Hepatic stellate cell (primary cell): Measurements from ENCODE around the gene RNF5.
"Not testable (repeated sequence)": the region's sequence is repeated elsewhere in the genome, so short reads cannot be mapped to it uniquely, and the experiment has no call there.

ENCODE experiments used
- DNase-seq: peaks from one replicate; pipeline ENCODE4 v3.0.0; 2011; ENCODE audit warnings: low spot score

Gene RNF5

DNA sequence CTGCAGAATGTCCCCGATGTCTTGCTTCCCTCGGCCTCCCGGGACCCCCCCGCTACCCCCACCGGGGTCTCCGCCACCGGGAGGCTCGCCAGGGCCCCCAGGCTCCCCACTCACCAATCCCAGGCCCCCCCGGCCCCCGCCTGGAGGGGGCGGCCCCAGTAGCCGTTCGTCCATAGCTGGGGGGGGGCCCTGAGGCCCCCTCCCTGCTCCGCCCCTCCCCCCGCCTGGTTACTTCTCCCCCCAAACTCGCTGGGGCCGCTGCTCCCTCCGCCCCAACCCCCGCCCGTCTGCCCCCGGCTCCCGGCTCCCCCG, 11.5 kb downstream of the RNF5 start:
- DNase-seq = no peak

DNA sequence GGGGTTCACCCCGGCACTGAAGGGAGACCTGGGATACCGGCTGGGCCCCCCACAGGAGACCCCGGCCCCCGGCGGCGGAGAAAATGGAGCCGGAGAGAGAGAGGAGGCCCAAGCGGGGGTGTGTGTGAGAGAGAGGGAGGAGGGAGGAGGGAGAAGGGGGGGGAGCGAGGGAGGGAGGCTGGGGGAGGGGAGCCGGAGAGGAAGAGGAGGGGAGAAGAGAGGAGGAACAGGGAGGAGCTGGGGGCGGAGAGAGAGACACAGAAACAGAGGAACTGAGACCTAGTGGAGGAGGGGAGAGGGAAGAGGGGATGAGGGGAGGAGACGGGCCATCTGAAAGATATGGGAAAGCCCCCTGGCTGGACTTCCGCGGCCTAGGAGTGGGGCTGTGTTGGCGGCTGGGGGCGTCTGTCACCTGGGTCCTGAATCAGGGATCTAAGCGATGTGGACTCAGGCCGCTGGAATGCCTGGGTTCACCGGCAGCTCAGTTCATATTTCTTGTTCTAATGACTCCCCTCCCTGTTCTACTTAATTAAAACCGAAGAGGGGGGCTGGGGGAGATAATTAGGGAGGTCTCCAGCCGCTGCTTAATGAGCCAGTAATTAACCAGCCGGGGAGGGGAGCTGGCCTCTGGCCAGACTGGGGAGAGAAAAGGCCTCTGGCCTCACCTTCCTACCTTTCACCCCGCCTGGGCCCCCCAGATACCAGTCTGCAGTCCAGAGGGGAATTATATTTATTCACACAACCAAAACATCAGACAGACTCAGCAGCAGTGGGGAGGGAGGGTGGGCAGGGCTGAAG, 12.0 kb downstream of the RNF5 start, which contains the start of gene PBX2:
TSS of gene PBX2 (minus strand) at position 149 of the 798 bp plus-strand sequence. CDS start 287 bp downstream, outside the sequence.
- DNase-seq = peak; percentile 73

DNA sequence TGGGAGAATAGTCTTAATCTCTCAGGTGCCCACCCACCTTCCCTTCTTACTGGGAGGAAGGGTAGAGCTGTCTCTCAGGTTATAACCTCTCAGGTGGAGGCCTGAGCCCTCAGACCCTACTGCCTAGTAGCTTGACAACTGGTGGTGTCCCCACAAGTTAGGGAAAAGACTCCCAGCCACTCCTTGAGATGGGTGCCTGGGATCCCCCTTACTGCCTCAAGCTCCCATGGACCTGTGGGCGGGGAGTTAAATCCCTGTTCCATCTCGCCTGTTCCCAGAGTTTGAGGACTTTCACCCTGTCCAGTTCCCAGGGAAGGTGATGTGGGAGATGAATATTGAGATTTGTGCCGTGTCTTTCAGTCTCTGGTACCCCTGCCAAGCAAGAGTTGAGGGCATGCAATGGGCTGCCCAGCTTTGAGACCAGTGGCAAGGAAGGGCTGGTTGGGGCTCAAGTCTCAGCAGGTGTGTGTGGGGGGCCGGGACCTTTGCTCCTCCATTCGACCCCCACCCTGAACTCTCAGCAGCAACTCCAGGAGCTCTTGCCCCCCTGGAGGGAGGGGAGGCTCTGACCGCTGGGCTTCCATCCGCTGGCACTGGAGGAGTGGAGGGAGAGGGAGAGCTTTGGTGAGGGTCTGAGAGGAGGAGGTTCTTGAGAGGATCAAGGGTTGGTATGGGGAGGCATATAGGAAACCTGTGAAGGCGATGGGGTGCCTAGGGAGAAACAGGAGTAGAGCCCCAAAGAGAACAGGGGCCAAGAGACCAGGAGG, 12.9 kb downstream of the RNF5 start:
- DNase-seq = no peak

DNA sequence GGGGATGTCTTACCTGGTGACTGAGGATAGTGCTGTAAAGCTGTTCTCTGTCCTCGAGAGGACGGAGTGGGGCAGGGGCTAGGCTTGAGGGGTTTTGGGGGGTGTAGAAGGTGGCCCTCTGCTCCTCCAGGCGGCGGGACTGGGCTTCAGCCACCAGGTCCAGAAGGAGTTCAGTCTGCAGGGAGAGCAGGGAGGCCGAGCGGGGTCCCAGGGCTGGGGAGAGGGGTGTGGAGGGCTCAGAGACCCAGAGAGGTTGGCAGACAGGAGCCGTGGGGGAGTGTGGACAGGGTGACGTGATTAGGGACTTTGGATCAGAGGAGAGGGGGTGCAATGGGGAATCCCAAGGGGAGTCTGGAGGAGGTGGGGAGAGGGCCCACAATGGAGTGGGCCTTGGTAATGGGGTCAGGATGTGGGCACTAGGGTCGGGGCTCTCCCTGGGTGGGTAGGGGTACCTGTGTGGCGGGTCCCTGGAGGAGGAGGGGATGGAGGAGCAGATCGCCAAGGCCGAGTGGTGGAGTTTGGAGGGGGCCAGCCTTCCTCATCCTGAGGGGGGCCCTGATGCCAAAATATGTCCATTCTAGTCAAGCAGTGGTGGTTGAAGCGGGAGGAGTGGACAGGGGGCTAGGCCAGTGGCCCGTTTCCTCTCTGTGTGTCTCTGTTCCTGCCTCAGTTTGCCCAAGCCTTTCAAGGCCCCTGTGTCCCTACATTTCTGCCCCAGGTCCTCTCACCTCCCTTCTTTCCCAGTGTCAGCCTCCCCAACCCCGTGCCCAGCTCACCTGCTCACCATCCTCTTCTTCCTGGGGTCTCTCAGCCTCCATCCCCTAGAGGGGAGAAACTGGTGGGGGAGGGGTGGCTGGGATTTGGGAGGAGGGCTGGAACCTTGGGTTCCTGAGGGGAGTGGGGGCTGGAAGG, 13.7 kb downstream of the RNF5 start:
- no peak for DNase-seq

DNA sequence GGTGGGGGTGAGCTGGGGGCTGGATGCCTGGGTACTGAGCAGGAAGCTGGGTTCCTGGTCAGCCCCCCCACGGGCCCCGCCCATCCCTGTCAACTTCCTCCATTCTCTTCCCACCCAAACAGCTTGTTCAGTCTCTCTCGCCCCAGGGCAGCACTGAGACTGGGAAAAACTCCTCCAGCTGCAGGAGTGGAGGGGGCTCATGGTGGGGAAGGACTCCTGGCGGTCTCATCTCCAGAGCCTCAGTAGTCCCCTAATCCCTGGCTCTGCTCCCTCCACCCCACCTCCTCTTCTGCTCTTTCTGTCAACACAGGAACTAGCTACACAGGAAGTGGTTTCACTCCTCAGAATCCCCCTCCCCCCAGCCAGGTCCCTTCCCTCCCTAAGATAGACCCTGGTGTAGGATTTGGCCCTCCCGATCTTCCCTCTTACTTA, 14.4 kb downstream of the RNF5 start, which contains the start of gene GPSM3:
TSS of gene GPSM3 (minus strand) at position 36 of the 432 bp plus-strand sequence. CDS start 130 bp downstream, outside the sequence.
- DNase-seq = no peak

DNA sequence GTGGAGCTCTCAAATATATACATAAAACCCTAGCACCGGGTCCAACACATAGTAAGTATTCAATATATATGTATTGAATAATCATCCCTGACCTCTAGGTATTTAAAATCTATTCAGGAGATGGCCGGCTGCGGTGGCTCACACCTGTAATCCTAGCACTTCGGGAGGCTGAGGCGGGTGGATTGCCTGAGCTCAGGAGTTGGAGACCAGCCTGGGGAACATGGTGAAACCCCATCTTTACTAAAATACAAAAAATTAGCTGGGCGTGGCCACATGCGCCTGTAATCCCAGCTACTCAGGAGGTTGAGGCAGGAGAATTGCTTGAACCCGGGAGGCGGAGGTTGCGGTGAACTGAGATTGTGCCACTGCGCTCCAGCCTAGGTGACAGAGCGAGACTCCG, 14.9 kb downstream of the RNF5 start:
- DNase-seq = not testable (repeated sequence)

DNA sequence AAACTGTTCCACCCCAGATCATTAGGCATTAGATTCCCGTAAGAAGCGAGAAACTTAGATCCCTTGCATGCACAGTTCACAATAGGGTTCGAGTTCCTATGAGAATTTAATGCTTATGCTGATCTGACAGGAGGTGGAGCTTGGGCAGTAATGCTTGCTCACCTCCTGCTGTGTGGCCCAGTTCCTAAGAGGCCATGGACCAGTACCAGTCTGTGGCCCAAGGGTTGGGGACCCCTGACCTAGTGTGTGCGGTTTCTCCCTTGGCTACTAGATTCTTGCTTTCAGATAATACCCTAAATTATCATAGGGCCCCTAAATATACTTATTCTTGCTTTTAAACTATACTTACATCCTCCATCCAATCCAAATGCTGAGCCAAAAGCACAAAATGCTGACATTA, 16.2 kb downstream of the RNF5 start:
- no peak for DNase-seq

DNA sequence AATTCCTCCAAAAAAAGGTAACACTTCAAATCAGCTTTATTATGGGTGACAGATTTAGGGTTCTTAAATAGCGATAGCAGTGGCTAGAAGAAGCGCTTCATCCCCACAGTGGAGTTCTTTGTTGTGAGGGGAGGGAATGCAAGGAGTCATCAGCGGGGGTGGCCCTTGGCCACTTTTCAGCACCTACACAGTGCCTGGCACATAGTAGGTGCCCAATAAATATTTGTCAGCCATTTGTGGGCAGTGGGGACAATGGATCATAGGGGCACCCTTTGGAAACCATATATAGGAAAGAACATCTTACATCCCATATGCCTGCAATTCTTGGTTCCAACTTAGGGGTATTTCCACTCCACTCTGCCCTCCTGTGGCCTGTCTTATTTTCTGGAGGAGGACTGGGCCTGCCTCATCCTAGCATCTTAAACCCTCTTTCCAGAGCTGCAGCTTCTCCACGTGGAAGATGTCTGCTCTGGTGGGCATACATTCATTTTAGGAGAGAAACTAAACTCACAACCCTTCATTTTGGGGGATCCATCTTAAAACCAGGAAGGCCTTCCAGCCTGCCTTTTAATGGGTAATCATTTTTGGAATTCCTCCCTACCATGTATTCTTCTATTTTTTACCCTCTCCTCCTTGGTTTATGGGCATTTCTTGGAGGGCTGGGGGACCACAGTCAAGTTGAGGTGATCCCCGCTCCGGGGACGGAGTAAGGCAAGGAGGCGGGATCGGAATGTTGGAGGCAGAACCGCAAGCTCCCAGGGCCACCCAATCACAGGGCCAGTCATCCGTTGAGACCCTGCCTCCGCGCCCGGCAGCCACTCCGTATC, 16.8 kb downstream of the RNF5 start:
- DNase-seq = peak; percentile 59

DNA sequence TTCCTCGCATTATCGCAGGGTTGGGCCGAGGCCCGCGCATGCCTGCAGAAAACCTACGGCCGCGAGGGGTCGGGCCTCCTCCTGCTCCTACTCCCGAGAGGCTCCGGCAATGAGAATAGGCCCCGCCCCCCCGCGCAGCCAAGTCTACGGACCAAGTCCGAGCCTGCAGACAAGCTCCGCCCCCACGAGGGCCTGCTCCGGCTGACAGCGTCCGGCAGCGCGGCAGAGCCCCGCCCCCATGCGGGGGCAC, 17.4 kb downstream of the RNF5 start:
- peak; percentile 98 for DNase-seq

DNA sequence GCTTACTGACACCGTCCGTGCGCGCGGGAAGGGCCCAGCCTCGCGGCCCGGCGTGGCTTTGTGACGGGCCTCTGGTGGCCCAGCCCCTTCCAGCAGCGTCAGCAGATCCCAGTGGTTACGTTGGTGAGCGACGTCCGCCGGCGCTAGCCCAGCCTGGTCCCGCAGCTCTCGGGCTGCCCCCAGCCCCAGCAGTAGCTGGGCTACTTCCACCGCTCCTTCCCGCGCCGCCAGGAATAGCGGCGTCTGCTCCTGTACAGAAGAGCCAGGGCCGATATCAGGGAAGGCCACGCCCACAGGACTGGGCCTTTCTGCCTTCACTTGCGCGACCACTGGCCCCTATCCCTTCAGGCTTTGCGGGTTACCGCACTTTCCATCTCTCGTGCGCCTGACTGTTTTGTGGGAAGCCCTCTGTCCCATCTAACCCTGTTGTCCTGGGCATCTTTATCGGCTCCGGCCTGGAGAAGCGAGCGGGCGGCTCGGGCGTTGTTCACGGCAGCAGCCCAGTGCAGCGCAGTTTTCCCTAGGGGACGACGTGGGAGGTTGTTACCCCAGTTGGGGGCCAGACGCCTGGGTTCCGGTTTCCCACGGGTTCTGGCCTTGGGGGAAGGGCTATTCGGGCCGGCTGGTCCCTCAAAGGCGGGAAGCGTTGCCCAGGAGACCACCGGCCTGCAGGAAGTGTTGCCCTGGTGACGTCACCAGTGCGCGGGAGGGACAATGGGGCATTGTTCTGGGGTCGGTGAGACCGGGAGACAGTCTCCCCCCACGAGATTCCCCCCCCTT, 17.9 kb downstream of the RNF5 start:
- DNase-seq = peak; percentile 82

DNA sequence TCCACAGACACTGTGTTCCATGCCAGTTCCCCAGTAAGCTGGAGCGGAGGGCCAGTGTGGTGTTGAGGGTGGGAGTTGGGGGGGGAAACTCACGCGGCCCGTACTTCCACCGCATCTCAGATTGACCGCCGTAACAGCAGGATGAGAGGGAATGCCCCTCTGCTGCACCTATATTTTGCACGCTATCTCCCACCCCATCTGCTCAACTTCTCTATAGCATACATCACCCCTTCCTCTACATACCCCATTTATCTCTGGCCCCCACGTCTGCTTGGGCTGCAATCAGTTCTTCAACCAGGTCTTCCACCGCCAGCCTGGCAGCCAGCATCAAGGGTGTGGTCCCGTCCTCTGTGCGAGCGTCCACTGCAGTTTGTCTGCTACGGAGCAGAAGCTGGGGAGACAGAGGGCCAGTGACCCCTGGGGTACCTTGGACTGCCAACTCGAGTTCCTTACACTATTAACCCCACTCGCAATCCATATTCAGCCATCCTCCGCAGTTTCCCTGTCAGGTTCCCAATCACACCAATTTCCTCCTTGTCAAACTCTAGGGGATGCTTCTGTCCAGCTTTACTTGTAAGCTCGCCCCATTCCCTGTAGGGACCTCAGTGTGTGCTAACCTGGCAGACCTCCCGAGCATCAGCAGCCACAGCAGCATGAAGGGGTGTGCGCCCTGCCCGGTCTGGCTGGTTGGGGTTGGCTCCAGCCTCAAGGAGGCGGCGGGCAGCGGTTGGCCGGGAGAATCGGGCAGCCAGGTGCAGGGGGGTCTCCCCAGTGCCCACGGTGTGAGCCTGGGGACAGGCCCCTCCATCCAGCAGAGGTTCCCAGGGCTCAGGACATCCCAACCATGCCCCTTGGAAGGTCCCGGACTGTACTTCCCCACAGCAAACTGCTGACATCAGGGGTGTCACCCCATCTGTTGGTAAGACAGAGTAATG, 18.7 kb downstream of the RNF5 start:
- no peak for DNase-seq

DNA sequence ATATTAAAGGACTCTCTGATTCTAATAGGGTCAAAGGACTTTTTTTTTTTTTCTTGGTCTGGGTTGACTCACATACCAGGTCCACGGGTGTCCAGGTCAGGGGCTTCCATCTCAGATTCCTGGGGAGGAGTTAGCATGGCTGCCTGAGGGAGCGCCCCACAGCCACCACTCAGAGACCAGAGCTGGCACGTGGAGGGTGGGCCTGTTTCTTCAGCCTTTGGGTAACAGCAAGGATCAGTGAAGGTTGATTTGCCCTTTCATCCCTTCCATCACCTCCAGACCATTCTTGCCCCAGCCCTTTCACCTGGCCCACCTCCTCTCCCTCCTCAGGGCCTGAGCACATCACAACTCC, 20.1 kb downstream of the RNF5 start:
- DNase-seq = no peak

DNA sequence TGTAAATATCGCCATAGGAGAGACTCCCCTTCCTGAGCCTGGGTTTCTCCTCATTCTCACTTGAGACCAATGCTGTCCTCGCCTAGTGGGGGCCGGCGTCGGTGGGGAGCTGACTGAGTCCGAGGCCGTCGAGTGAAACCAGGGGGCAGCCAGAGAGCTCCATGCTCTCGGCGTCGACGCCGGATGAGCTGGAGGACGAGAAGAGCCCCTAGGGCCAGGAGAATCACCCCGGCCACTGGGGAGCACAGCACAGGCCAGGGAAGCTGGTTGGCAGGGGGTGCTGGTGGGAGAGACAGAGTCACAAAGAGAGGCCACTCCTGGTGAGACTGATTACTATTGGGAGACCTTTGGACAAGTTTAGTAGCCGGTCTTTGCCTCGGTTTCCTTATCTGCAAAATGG, 20.7 kb downstream of the RNF5 start:
- DNase-seq = no peak

DNA sequence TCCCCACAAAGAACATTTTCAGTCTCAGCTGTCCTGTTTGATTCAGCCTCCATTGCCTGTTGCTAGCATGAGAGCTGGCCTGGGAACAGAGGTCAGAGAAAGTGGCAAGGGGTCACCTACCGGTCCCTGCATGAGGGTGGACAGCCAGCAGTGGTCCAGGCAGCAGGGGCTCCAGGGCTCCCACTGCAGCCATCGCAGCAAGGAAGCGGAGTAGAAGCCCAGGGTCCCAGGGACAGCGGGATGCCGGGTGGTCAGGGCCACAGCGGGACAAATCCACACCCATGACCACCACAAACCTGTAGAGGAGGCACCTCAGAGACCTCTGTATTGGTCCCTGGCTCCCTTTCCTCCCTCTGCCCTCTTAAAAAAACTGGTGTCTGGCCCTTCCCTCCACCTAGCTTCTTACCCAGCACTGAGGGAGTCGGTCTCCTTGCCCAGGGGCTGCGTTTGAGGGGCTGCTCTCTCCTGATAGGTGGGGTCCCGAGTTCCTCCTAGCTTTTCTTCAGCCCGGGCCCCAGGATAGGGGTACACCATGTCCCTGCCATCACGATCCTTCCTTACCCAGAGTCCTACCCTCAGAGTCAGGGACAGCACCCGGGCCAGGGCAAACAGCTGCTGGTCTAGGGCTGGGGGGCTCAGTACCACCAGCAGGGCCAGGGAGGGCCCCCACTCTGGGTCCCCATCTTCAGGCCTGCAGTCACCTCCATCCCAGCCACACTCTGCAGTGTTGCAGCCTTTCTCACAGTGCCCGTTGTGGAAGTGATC, 22.7 kb downstream of the RNF5 start:
- DNase-seq = no peak

DNA sequence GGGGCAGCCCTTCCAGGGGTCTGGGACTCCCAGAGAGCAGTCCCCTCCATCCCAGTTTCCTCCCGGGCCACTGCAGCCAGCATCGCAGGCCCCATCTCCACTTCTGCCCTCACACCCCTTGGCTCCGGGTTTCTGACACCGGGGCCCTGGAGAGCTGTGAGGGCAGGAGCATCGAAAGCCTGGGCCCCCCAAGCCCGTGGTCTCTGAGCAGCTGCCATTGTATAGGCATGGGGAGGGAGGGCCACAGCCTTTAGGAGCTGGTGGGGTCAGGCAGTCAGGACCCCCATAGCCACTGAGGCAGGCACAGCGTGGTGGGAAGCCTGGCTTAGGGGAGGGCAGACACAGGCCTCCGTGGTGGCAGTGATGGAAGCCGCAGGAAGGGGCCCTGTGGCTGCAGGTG, 24.0 kb downstream of the RNF5 start:
- no peak for DNase-seq

DNA sequence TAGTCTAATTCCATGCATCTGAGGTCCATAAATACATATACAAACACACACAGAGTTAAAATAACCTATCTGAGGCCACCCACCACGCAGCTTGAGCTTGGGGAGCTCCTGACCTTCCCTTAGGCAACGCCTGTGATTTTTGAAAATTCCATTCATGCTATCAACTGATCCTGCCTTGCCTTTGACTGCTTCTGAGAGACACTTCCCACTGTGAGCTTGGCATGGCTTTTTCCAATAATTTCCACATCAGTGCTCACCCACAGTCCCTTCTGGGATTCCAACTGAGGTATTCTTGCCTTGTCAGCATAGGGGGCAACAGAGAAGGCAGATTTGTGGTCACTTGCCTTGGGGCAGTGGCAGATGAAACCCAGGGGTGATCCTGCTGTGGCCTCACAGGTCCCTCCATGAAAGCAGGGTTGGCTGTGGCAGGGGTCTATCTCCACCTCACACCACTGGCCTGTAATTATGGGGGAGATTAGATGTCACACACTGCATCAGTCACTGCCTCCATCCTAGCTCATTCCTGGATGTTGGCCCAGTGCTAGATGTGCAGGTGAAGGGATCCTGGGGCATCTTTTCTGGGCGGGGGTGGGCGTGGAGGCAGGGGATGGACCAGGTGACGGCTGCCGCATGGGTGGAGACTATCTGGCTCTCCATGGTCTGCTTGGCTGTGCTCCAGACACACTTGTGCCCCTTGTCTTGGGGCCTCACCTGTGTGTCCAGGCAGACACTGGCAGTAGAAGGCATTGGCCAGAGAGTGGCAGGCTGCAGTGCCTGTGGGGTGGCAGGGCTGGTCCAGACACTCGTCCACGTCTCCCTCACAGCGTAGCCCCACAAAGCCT, 25.4 kb downstream of the RNF5 start:
- no peak for DNase-seq

DNA sequence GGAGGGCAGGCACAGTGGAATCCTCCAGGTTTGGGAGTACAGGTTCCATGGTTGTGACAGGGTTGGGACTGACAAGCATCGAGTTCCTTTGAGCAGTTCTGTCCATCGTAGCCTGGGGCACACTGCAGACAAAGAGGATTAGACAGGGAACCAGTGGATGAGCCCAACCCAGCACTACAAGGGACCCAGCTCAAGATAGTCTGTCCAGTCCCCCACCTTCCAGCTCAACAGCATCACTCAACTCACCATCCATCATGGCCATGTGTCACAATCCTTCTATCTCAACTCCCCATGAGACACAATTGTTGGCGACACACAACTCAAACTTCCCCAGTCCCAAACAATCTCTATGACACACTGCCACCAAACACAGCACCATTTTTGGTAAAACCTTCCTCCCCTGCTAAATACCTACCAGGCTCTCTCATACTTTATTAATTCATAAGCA, 26.1 kb downstream of the RNF5 start:
- DNase-seq = no peak

DNA sequence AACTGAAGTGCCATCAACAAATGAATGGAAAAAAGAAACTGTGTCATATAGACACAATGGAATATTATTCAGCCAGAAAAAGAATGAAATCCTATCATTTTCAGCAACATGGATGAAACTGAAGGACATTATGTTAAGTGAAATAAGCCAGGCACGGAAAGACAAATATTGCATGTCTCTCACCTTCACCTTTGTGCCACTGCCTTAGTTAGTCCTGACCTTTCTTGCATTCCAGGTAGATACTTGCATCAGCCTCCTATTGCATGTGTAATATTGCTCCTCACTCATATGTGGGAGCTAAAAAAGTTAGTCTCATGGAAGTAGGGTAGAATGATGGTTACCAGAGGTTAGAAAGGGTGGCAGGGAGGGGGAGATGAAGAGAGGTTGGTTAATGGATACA, 30.8 kb downstream of the RNF5 start:
- no peak for DNase-seq
